ENCODE data around the gene MS4A5.

Gene MS4A5

DNA sequence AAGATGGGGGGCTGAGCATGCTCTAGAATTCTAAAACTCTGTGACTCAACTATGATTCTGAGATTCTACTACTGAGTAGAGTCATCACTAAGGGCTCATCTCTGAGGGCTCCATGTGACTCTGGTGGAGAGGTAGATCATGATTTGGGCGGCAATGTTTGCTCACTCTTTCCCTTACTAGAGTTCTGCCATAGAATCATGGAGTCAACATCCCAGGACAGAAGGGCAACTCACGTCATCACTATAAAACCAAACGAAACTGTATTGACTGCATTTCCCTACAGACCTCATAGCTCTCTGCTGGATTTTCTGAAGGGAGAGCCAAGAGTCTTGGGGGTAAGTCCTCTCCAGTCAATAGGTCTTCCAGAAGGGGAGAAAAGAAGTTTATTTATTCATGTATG lies 33.0 kb upstream of the MS4A5 start, which contains the start of gene MS4A14:
MS4A14 (plus strand) TSS at position 78 of the 400 bp plus-strand sequence; CDS start at position 198, 120 bp downstream.
- H3K79me2 ChIP-seq (ENCODE audit: low read length): no peaks in the 10 kb centered on the region
- no peak for DNase-seq
- no peak within 1 kb of the TSS for H3K4me2 ChIP-seq (ENCODE audit: low read depth, low read length)
- no peaks in the 10 kb centered on the region for H3K9me3 ChIP-seq (replicated peaks; ENCODE audit: insufficient read depth, low read length)
- no peaks in the 10 kb centered on the region for H3K27me3 ChIP-seq (replicated peaks; ENCODE audit: insufficient read depth, low read length)
- H2AFZ ChIP-seq (ENCODE audit: low read length): no peak within 1 kb of the TSS
- TF ChIP-seq EZH2 (optimal IDR thresholded peaks at IDR 0.05; ENCODE audit: low read depth, low read length): no peak
- no peak for TF ChIP-seq CTCF (IDR thresholded peaks at IDR 0.05; ENCODE audit: low read length)
- no peak for TF ChIP-seq EZH2phosphoT487 (IDR thresholded peaks at IDR 0.05; ENCODE audit: low read length)
- no peaks in the 10 kb centered on the region for H4K20me1 ChIP-seq (ENCODE audit: insufficient read depth, low read length)
- no peak within 1 kb of the TSS for H3K27ac ChIP-seq (ENCODE audit: low read length)
- H3K4me1 ChIP-seq (ENCODE audit: low read length): no peaks in the 10 kb centered on the region
- no peak within 1 kb of the TSS for H3K9ac ChIP-seq (ENCODE audit: low read length)
- H3F3A ChIP-seq (ENCODE audit: insufficient read depth, low read length): no peaks in the 10 kb centered on the region
- H3K9me2 ChIP-seq (replicated peaks; ENCODE audit: insufficient read depth, low read length): no peaks in the 10 kb centered on the region
- no peaks in the 10 kb centered on the region for H3K36me3 ChIP-seq (replicated peaks; ENCODE audit: insufficient read depth, low read length)
- no peak within 1 kb of the TSS for H3K4me3 ChIP-seq (ENCODE audit: low read length)

DNA sequence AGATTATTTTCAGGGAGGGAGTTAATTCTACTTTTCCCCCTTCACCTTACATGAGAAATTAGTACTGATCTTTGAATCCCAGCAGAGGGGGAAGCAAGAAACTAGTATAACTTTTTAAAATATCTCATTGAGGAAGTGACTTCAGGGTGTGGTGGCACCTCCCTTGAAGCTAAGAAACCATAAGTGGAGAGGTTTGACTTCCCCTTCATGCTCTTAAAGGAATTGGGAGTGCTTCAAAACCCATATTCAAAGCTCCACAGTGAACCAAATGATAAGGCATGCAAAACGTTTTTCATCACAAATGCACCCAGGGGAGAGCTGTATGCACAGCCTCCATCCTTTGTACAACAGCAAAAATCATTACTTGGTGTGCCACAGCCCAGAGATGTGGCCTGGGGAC lies 32.6 kb upstream of the MS4A5 start:
- Histone ChIP-seq H3K9me3 (replicated peaks; ENCODE audit: insufficient read depth, low read length) (no peaks in the 10 kb centered on the region), H4K20me1 (ENCODE audit: insufficient read depth, low read length) (no peaks in the 10 kb centered on the region), H3K9ac (ENCODE audit: low read length) (no peak overlapping the region), H3K4me1 (ENCODE audit: low read length) (no peaks in the 10 kb centered on the region), H3K4me2 (ENCODE audit: low read depth, low read length) (no peak overlapping the region), H3K9me2 (replicated peaks; ENCODE audit: insufficient read depth, low read length) (no peaks in the 10 kb centered on the region), H2AFZ (ENCODE audit: low read length) (no peak overlapping the region), H3K36me3 (replicated peaks; ENCODE audit: insufficient read depth, low read length) (no peaks in the 10 kb centered on the region), H3F3A (ENCODE audit: insufficient read depth, low read length) (no peaks in the 10 kb centered on the region), H3K79me2 (ENCODE audit: low read length) (no peaks in the 10 kb centered on the region), H3K27me3 (replicated peaks; ENCODE audit: insufficient read depth, low read length) (no peaks in the 10 kb centered on the region), H3K27ac (ENCODE audit: low read length) (no peak overlapping the region), H3K4me3 (ENCODE audit: low read length) (no peak overlapping the region)
- no peak for TF ChIP-seq EZH2 (optimal IDR thresholded peaks at IDR 0.05; ENCODE audit: low read depth, low read length)
- TF ChIP-seq CTCF (IDR thresholded peaks at IDR 0.05; ENCODE audit: low read length): no peak
- TF ChIP-seq EZH2phosphoT487 (IDR thresholded peaks at IDR 0.05; ENCODE audit: low read length): no peak
- DNase-seq: no peak

DNA sequence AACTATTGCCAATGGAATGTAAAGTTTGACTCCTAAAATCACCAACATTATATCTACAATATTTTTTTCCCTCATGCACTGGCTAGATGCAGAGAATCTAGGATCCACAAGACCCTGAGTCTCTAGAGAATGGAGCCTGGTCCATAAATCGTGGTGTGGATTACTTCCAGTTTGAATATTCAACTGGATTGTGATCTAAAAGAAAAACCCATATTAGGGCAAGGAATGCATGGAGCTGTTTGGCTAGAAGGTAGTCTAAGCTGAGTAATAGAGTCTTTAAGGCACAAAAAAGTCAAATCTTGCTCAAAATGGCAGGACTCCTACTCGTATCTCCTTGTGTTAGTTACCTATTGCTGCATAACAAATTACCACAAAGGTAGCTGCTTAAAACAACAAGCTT lies 9.4 kb upstream of the MS4A5 start:
- H4K20me1 ChIP-seq (ENCODE audit: insufficient read depth, low read length): no peaks in the 10 kb centered on the region
- no peaks in the 10 kb centered on the region for H3K4me1 ChIP-seq (ENCODE audit: low read length)
- no peak overlapping the region for H3K4me2 ChIP-seq (ENCODE audit: low read depth, low read length)
- H3K27ac ChIP-seq (ENCODE audit: low read length): no peak overlapping the region
- H3K79me2 ChIP-seq (ENCODE audit: low read length): no peaks in the 10 kb centered on the region
- no peaks in the 10 kb centered on the region for H3K27me3 ChIP-seq (replicated peaks; ENCODE audit: insufficient read depth, low read length)
- H3K9me3 ChIP-seq (replicated peaks; ENCODE audit: insufficient read depth, low read length): no peaks in the 10 kb centered on the region
- H3K4me3 ChIP-seq (ENCODE audit: low read length): no peak overlapping the region
- no peaks in the 10 kb centered on the region for H3K36me3 ChIP-seq (replicated peaks; ENCODE audit: insufficient read depth, low read length)
- no peak overlapping the region for H3K9ac ChIP-seq (ENCODE audit: low read length)
- no peaks in the 10 kb centered on the region for H3F3A ChIP-seq (ENCODE audit: insufficient read depth, low read length)
- H2AFZ ChIP-seq (ENCODE audit: low read length): no peak overlapping the region
- TF ChIP-seq EZH2phosphoT487 (IDR thresholded peaks at IDR 0.05; ENCODE audit: low read length) (no peak), CTCF (IDR thresholded peaks at IDR 0.05; ENCODE audit: low read length) (no peak), EZH2 (optimal IDR thresholded peaks at IDR 0.05; ENCODE audit: low read depth, low read length) (no peak)
- no peaks in the 10 kb centered on the region for H3K9me2 ChIP-seq (replicated peaks; ENCODE audit: insufficient read depth, low read length)
- DNase-seq: no peak

Measured in MM.1S (cell line).